Kasumi-1 (cell line): Measurements from ENCODE around the gene SSTR1.
"Not testable (repeated sequence)": the region's sequence is repeated elsewhere in the genome, so short reads cannot be mapped to it uniquely, and the experiment has no call there.

Experiments used
- DNase-seq, 2 experiments: peaks; one replicate each; lab custom pipeline; 2025; lab: John Stamatoyannopoulos, UW

Gene SSTR1

GRCh38 chr14:38207736-38208617, at the start of gene SSTR1:
SSTR1 (plus strand) TSS chr14:38207904; CDS start chr14:38209390, 1,486 bp downstream.
- DNase-seq = no peak

- DNase-seq = no peak
Measured at GRCh38 chr14:38158468-38158867, 49.2 kb upstream of the SSTR1 start.

GRCh38 chr14:38168416-38168815, 39.3 kb upstream of the SSTR1 start:
- no peak for DNase-seq

GRCh38 chr14:38171197-38171596, 36.5 kb upstream of the SSTR1 start:
- DNase-seq = no peak

- DNase-seq = no peak
Measured at GRCh38 chr14:38174711-38175110, 33.0 kb upstream of the SSTR1 start.

- no peak for DNase-seq
Measured at GRCh38 chr14:38175658-38176057, 32.0 kb upstream of the SSTR1 start.

GRCh38 chr14:38176379-38176778, 31.3 kb upstream of the SSTR1 start:
- DNase-seq = no peak

- no peak for DNase-seq
Measured at GRCh38 chr14:38184132-38184531, 23.6 kb upstream of the SSTR1 start.

- no peak for DNase-seq
Measured at GRCh38 chr14:38185671-38186070, 22.0 kb upstream of the SSTR1 start.

- DNase-seq = no peak
Measured at GRCh38 chr14:38186216-38186615, 21.5 kb upstream of the SSTR1 start.

- no peak for DNase-seq
Measured at GRCh38 chr14:38187528-38187927, 20.2 kb upstream of the SSTR1 start.

GRCh38 chr14:38189930-38190726, 17.6 kb upstream of the SSTR1 start:
- no peak for DNase-seq

- not testable (repeated sequence) for DNase-seq
Measured at GRCh38 chr14:38190846-38191245, 16.9 kb upstream of the SSTR1 start.

GRCh38 chr14:38191491-38191890, 16.2 kb upstream of the SSTR1 start:
- not testable (repeated sequence) for DNase-seq

GRCh38 chr14:38197001-38197783, 10.5 kb upstream of the SSTR1 start:
- DNase-seq = peak; percentile 29 to 41

- no peak for DNase-seq
Measured at GRCh38 chr14:38197784-38198335, 9.8 kb upstream of the SSTR1 start.

GRCh38 chr14:38198425-38198824, 9.3 kb upstream of the SSTR1 start:
- no peak for DNase-seq

GRCh38 chr14:38199076-38199475, 8.6 kb upstream of the SSTR1 start:
- no peak for DNase-seq

- no peak for DNase-seq
Measured at GRCh38 chr14:38199739-38200138, 8.0 kb upstream of the SSTR1 start.

GRCh38 chr14:38201137-38201828, 6.4 kb upstream of the SSTR1 start:
- no peak for DNase-seq
